Progenitor cell of endocrine pancreas (in vitro differentiated cells): ENCODE results near the gene UBR4. TPM values are rescaled to one million over a fixed set of nuclear protein-coding genes. Genes with fewer than 3 reads are reported as not detected.

Experiments
- DNase-seq: peaks from one replicate; pipeline ENCODE4 v3.0.0; 2021; ENCODE audit warnings: low spot score; ENCODE audit not compliant: unreplicated experiment
- H3K27ac Mint-ChIP-seq: 2 replicates; pipeline ENCODE4 v1.8.0; 2021; ENCODE audit warnings: mild to moderate bottlenecking, moderate library complexity, mixed read lengths
- H3K27me3 Mint-ChIP-seq: 2 replicates; pipeline ENCODE4 v1.8.0; 2021; ENCODE audit warnings: mixed read lengths
- H3K36me3 Mint-ChIP-seq: 2 replicates; pipeline ENCODE4 v1.8.0; 2022; ENCODE audit warnings: mixed read lengths; ENCODE audit not compliant: insufficient read depth
- H3K4me1 Mint-ChIP-seq: 2 replicates; pipeline ENCODE4 v1.8.0; 2021; ENCODE audit warnings: low read depth, mixed read lengths
- H3K4me3 Mint-ChIP-seq: 2 replicates; pipeline ENCODE4 v1.8.0; 2021; ENCODE audit warnings: low read depth, mild to moderate bottlenecking, moderate library complexity, mixed read lengths
- H3K9me3 Mint-ChIP-seq: 2 replicates; pipeline ENCODE4 v1.8.0; 2021; ENCODE audit warnings: low read depth, mixed read lengths
- CTCF ChIP-seq: fragments of 200-600 bp; sonication (generic); IDR thresholded peaks from one replicate; pipeline ENCODE4 v1.5.0; 2021; ENCODE audit warnings: antibody characterized with exemption, mild to moderate bottlenecking; ENCODE audit not compliant: unreplicated experiment
- total RNA-seq: library from RNA; stranded (reverse); gene quantifications from 2 replicates; pipeline ENCODE4 v1.2.1, GENCODE V29; 2021

The UBR4 gene
- total RNA-seq, 1 donor from 2014 or later, result 155 TPM

- no peak for TF ChIP-seq CTCF
- H3K4me3 Mint-ChIP-seq, result no peak overlapping the region
- no peaks in the 10 kb centered on the region for H3K9me3 Mint-ChIP-seq
- no peaks in the 10 kb centered on the region for H3K4me1 Mint-ChIP-seq
- no peaks in the 10 kb centered on the region for H3K27me3 Mint-ChIP-seq
- H3K27ac Mint-ChIP-seq, result no peak overlapping the region
- peaks cover 28% of the 10 kb centered on the region for H3K36me3 Mint-ChIP-seq
- DNase-seq, result no peak
Measured at GRCh38 chr1:19177811-19178210, 32.3 kb downstream of the UBR4 start.

GRCh38 chr1:19169642-19170041 is 40.4 kb downstream of the UBR4 start:
- Mint-ChIP-seq H3K27ac (no peak overlapping the region), H3K9me3 (no peaks in the 10 kb centered on the region), H3K36me3 (peaks cover 31% of the 10 kb centered on the region), H3K4me3 (no peak overlapping the region), H3K27me3 (no peaks in the 10 kb centered on the region), H3K4me1 (no peaks in the 10 kb centered on the region)
- DNase-seq, result no peak
- TF ChIP-seq CTCF, result no peak

DNA sequence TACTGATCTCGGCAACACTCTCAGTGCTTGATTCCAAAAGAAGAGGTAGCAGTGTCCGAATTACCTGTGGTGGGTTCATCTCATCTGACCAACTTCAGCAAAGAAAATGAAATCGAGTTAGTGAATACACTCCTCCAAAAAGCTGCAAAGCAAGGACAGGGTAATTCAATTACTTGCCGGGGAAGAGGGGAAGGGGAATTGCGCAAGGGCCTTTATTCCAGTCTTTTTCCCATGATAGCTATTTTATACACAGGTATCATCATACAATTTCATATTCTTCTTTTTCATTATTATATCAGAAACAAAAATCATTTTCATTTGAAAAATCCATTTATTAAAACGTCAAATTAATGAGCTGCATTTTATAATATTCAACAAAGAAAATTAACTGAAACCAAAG is 42.9 kb downstream of the UBR4 start:
- no peaks in the 10 kb centered on the region for H3K4me1 Mint-ChIP-seq
- no peak overlapping the region for H3K4me3 Mint-ChIP-seq
- H3K27me3 Mint-ChIP-seq, result no peaks in the 10 kb centered on the region
- H3K27ac Mint-ChIP-seq, result no peak overlapping the region
- H3K36me3 Mint-ChIP-seq, result peaks cover 36% of the 10 kb centered on the region
- no peaks in the 10 kb centered on the region for H3K9me3 Mint-ChIP-seq
- DNase-seq, result no peak
- no peak for TF ChIP-seq CTCF

DNA sequence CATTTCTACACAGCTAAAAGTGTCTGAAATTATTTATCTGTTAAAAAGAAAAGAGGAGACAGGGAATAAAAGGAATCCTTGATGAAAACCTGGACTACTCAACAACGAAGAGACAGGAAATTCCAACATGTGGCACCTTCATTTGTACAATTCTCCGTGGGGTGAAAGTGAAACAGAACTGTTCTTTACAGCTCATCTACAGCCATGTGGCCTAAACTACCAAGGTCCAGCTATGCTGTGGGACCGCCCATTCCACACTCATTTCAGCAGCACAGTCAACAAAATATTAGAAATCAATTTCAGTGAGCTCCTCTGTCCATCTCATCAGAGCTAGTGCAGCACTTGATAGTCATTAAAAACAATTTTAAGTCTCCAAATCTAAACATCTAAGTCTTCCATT is 44.0 kb downstream of the UBR4 start:
- Mint-ChIP-seq H3K27me3 (no peaks in the 10 kb centered on the region), H3K36me3 (peaks cover 37% of the 10 kb centered on the region), H3K27ac (no peak overlapping the region)

GRCh38 chr1:19165501-19165900 is 44.6 kb downstream of the UBR4 start:
- Mint-ChIP-seq H3K36me3 (peaks cover 35% of the 10 kb centered on the region), H3K4me3 (no peak overlapping the region)

More for the DNA sequence above, 44.0 kb downstream of the UBR4 start:
- Mint-ChIP-seq H3K9me3 (no peaks in the 10 kb centered on the region), H3K4me1 (no peaks in the 10 kb centered on the region), H3K4me3 (no peak overlapping the region)
- DNase-seq, result no peak
- TF ChIP-seq CTCF, result no peak

More at GRCh38 chr1:19165501-19165900, 44.6 kb downstream of the UBR4 start:
- no peaks in the 10 kb centered on the region for H3K4me1 Mint-ChIP-seq
- TF ChIP-seq CTCF, result no peak
- DNase-seq, result no peak
- H3K27me3 Mint-ChIP-seq, result no peaks in the 10 kb centered on the region
- H3K27ac Mint-ChIP-seq, result no peak overlapping the region
- no peaks in the 10 kb centered on the region for H3K9me3 Mint-ChIP-seq
